ENCODE measurements around the gene CUX1.
A peak's percentile ranks its signal among the peaks of the same experiment; 100 is the strongest.

Gene CUX1

DNA sequence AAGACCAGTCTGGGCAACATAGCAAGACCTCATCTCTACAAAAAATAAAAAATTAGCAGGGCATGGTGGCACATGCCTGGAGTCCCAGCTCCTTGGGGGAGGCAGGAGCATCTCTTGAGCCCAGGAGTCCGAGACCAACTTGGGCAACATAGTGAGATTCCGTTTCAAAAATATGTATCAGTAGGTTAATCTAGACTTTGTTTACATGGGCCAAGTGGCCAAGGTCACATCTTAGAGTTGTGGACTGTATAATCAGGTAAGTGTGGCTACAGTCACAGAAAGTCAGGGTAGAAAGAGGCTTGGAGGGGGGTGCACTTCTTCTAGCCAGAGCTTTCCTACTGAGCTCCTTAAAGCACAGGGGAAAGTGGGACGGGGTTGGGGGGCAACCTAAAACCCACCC is 174.4 kb downstream of the CUX1 start:
- no peak overlapping the region for H3K4me3 ChIP-seq (replicated peaks in 1 of 2; ENCODE audit: low read depth in 2 of 2, low read length in 2 of 2)
- no peak for DNase-seq (ENCODE audit: low read depth in 2 of 2)
- TF ChIP-seq, protein P1, sequence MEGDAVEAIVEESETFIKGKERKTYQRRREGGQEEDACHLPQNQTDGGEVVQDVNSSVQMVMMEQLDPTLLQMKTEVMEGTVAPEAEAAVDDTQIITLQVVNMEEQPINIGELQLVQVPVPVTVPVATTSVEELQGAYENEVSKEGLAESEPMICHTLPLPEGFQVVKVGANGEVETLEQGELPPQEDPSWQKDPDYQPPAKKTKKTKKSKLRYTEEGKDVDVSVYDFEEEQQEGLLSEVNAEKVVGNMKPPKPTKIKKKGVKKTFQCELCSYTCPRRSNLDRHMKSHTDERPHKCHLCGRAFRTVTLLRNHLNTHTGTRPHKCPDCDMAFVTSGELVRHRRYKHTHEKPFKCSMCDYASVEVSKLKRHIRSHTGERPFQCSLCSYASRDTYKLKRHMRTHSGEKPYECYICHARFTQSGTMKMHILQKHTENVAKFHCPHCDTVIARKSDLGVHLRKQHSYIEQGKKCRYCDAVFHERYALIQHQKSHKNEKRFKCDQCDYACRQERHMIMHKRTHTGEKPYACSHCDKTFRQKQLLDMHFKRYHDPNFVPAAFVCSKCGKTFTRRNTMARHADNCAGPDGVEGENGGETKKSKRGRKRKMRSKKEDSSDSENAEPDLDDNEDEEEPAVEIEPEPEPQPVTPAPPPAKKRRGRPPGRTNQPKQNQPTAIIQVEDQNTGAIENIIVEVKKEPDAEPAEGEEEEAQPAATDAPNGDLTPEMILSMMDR (IDR thresholded peaks at IDR 0.05; ENCODE audit: low read depth, low read length) = no peak

DNA sequence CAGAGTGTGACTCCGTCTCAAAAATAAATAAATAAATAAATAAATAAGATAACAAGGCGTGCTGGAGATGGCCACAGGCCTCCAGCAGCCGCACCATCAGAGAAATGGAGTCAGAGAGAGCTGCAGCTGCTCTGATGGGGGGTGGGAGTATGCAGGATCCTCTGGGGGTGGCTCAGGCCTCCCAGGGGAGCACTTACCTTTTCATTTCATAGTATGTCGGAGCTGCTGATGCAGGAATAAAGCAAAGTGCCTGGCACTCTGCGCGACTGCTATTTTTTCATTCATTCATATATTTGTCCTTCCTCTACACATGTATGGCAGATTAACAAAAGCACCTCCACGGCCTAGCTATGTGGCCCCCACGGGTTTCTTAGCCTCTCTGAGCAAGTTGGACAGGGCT is 175.9 kb downstream of the CUX1 start:
- H3K4me3 ChIP-seq (replicated peaks in 1 of 2; ENCODE audit: low read depth in 2 of 2, low read length in 2 of 2) = no peak overlapping the region
- no peak for DNase-seq (ENCODE audit: low read depth in 2 of 2)
- TF ChIP-seq, protein P1 (IDR thresholded peaks at IDR 0.05; ENCODE audit: low read depth, low read length) = no peak

DNA sequence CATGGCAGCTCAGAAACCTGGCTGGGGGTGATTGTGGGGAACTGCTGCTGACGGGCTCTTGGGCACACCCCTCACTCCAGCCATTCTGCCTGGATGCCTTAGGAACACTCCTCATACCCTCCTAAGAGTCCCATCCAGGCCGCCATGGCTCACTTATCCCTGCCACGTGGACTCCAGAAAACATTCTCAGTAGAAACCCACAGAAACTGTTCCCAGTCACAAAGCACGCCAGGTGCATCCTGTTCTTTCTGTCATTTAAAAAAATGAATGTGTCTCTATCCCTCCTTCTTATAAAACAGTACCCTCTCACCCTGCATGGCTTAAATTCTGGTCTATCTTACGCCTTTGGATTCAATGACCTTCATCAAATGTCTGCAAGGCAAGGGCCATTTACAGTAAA is 177.7 kb downstream of the CUX1 start:
- no peak overlapping the region for H3K4me3 ChIP-seq (replicated peaks in 1 of 2; ENCODE audit: low read depth in 2 of 2, low read length in 2 of 2)
- TF ChIP-seq, protein P1 (IDR thresholded peaks at IDR 0.05; ENCODE audit: low read depth, low read length) = no peak
- DNase-seq (ENCODE audit: low read depth in 2 of 2) = no peak

DNA sequence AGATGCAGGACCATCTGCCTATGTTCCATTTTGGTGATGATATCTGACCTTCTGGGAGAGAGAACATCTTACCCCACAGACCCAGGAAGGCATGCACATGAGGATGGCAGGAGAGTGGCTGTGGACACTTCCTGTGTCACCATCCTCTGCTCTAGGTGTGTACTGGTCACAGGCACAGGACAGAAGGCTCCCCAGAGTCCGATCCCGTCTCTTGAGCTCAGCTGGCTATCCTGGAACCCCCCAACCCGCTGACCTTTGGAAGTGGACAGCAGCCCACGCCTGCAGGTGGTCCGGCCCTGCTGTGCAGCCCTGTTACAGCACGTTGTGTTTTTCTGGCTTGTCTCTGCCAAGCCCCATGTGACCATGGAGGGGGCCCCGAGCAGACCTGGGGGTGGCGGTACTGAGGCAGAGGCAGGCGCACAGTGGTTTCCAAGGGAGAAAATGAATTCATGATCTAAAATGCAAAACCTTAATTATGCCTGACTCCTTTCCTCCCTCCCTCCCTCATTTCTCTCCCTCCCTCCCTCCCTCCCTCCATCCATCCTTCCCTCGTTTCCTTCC is 178.8 kb downstream of the CUX1 start:
- TF ChIP-seq, protein P1 (IDR thresholded peaks at IDR 0.05; ENCODE audit: low read depth, low read length) = no peak
- no peak for DNase-seq (ENCODE audit: low read depth in 2 of 2)
- H3K4me3 ChIP-seq (replicated peaks in 1 of 2; ENCODE audit: low read depth in 2 of 2, low read length in 2 of 2) = no peak overlapping the region

DNA sequence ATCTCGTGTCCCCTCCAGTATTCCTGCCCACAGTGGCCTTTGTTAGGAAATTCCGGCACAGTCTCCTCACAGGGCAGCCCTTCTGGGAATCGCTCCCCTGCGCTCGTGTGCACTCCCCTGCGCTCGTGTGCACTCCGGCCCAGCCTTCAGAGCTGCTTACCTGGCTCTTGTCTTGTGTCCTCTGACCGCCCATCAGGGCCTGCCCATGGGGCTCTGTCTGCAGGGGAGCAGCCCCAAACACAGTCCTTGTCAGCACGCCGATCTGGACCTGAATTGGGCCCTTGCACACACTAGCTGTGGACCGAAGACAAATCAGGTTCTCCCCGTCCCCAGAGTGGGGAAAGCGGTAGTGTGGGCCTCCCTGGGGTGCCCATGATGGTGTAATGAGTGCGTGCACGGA is 179.4 kb downstream of the CUX1 start:
- no peak for DNase-seq (ENCODE audit: low read depth in 2 of 2)

DNA sequence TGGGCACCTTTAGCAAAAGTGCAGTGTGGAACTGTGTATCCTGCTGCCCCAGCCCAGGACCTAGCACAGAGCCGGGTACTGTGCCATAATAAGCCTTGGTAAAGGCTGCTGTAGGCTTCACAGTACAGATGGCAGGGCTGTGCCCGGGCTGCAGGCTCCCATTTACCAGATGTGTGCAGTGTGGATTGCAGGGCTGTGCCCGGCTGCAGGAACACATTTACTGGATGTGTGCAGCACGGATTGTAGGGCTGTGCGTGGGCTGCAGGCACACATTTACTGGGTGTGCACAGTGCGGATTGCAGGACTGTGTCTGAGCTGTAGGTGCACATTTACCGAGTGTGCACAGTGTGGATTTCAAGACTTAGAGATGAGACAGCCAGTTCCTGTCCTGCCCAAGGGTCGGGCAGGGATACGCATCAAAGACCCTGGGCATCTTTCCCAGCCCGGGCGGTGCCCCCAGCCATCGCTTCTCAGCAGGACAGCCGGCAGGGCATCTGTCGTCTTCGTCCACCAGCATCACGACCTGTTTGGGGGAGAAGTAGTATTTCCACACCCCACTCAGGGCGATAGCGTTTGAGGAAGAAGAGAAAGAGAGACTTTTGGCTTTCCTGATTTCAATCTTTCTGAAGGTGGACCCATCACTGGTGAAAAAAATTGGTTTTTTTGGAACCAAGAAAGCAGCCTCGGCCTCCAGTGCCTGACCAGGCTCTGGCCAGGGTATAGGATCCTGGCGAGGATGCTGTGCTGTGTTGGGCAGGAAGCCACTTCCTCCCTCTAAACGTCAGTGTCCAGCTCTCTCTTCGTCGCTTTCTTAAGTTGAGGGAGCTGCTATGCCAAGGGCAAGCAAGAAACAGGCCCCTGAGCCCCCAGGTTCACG is 180.8 kb downstream of the CUX1 start:
- DNase-seq (ENCODE audit: low read depth in 2 of 2) = peak in 1 of 2 donors; percentile 12
- TF ChIP-seq, protein P1 (IDR thresholded peaks at IDR 0.05; ENCODE audit: low read depth, low read length) = no peak
- H3K4me3 ChIP-seq (replicated peaks in 1 of 2; ENCODE audit: low read depth in 2 of 2, low read length in 2 of 2) = no peak overlapping the region

More for the DNA sequence above, 179.4 kb downstream of the CUX1 start:
- TF ChIP-seq, protein P1 (IDR thresholded peaks at IDR 0.05; ENCODE audit: low read depth, low read length) = no peak
- H3K4me3 ChIP-seq (replicated peaks in 1 of 2; ENCODE audit: low read depth in 2 of 2, low read length in 2 of 2) = no peak overlapping the region

Measured in cardiac fibroblast (primary cell).